Activated naive CD4-positive, alpha-beta T cell treated with anti-CD3 and anti-CD28 coated beads, Interleukin-2, amount 10 ng/mL, durations not matched to agents 7 days and 5 days (primary cell): ENCODE measurements around the gene ITPRID1.

ENCODE experiments used
- CTCF ChIA-PET: fragments of 350-600 bp; sonication (Branson Sonifier 250); formaldehyde crosslinking; loops from one replicate; lab custom pipeline; 2021; ENCODE audit warnings: antibody characterized with exemption; lab: Charles Lee
- DNase-seq: peaks from one replicate; pipeline ENCODE4 v3.0.0-alpha.2; 2020
- H3K27ac Mint-ChIP-seq: one replicate; pipeline ENCODE4 v1.8.0; 2021; ENCODE audit warnings: mild to moderate bottlenecking, moderate library complexity, mixed read lengths
- H3K27me3 Mint-ChIP-seq: one replicate; pipeline ENCODE4 v1.8.0; 2021; ENCODE audit warnings: mild to moderate bottlenecking, mixed read lengths
- H3K36me3 Mint-ChIP-seq: one replicate; pipeline ENCODE4 v1.8.0; 2021; ENCODE audit warnings: mixed read lengths
- H3K4me1 Mint-ChIP-seq: one replicate; pipeline ENCODE4 v1.8.0; 2021; ENCODE audit warnings: mixed read lengths
- H3K4me3 Mint-ChIP-seq: one replicate; pipeline ENCODE4 v1.8.0; 2021; ENCODE audit warnings: mild to moderate bottlenecking, moderate library complexity, mixed read lengths
- H3K9me3 Mint-ChIP-seq: one replicate; pipeline ENCODE4 v1.8.0; 2021; ENCODE audit warnings: mixed read lengths

Gene ITPRID1

DNA sequence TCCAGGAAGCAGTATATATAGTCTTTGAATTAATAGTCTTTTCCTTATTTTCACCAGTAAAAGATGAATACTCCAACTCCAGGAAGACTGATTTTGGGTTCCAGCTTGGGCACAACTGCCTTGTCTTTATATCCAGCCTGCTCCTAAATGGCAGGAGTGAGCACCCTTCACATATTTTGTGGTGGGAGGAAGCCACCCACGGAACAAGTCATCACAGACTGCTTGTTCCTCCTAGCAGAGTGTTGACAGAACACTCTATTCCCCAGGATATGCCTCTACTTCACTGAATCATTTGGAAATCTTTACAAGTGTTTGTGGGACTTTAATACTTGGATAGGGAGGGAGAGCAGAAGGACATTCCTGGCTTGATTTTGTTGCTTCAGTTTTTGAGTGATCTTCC is 31.7 kb downstream of the ITPRID1 start:
- H3K4me1 Mint-ChIP-seq, result no peaks in the 10 kb centered on the region

DNA sequence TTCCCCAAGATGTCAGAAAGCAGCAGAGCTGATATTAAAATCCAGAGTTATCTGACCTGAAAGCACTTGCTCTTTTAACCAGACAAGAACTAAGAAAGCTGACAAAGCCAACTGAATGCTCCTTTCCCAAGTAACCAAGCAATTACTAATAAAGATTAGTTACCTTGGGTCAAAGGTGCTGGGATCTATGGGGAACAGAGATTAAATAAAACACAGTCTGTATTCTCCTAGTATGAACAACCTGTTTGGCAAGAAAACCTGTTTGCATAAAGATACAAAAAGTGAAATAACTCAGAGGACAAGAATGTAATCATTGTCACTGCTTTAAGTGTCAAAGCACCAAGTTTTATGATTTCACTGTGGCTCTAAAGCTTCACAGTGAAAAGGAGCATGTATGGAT is 35.7 kb downstream of the ITPRID1 start:
- no peak overlapping the region for H3K27ac Mint-ChIP-seq
- no peaks in the 10 kb centered on the region for H3K4me1 Mint-ChIP-seq
- CTCF ChIA-PET, result no interaction called here
- H3K4me3 Mint-ChIP-seq, result no peak overlapping the region
- H3K27me3 Mint-ChIP-seq, result no peaks in the 10 kb centered on the region
- H3K36me3 Mint-ChIP-seq, result no peaks in the 10 kb centered on the region
- no peak for DNase-seq
- H3K9me3 Mint-ChIP-seq, result no peaks in the 10 kb centered on the region

More for the DNA sequence above, 31.7 kb downstream of the ITPRID1 start:
- Mint-ChIP-seq H3K36me3 (no peaks in the 10 kb centered on the region), H3K27me3 (no peaks in the 10 kb centered on the region), H3K27ac (no peak overlapping the region), H3K4me3 (no peak overlapping the region), H3K9me3 (no peaks in the 10 kb centered on the region)
- CTCF ChIA-PET, result no interaction called here
- no peak for DNase-seq

DNA sequence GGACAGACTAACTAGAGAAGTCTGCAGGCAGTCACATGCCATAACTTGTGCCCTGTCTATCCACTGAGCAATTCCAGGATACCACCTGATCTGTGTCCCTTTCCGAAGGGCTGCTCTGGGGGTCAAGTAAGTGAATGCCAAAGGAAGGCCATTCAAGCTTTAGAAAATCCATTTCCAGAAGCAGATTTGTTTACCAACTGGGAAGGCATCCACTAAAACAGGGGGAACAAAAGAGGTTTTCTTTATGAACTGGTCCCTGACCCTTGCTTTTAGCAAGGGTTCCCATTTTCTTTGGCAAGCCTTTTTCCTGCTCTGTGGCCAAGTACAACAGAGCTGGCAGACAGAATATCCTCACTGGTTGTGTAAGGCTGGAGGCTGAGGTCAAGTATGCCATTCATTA is 36.5 kb downstream of the ITPRID1 start:
- no peaks in the 10 kb centered on the region for H3K9me3 Mint-ChIP-seq
- no peaks in the 10 kb centered on the region for H3K4me1 Mint-ChIP-seq
- no peaks in the 10 kb centered on the region for H3K27me3 Mint-ChIP-seq
- CTCF ChIA-PET, result no interaction called here
- no peak overlapping the region for H3K4me3 Mint-ChIP-seq
- no peak for DNase-seq
- H3K36me3 Mint-ChIP-seq, result no peaks in the 10 kb centered on the region
- H3K27ac Mint-ChIP-seq, result no peak overlapping the region

DNA sequence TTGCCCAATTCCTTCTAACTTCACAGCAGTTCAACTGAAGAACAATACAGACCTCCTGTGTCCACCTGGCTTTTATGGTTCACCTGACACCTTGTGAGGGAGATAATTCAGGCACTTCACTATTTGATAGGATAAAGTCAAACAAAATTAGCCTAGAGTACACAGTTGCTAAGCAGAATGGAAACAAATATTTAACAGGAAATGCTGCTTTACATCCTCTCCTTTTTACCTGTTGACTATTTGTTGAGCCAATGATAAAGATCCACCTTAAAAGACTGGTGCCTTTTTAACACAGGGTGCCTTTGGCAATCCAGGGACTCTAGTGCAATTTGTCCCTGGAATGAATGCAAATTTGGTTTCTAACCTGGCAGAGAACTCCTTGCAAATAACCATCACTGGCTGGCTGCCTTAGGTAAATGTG is 39.8 kb downstream of the ITPRID1 start:
- H3K4me1 Mint-ChIP-seq, result no peaks in the 10 kb centered on the region
- no peaks in the 10 kb centered on the region for H3K36me3 Mint-ChIP-seq
- no peak overlapping the region for H3K4me3 Mint-ChIP-seq
- H3K9me3 Mint-ChIP-seq, result no peaks in the 10 kb centered on the region
- DNase-seq, result no peak
- CTCF ChIA-PET, result no interaction called here
- no peaks in the 10 kb centered on the region for H3K27me3 Mint-ChIP-seq
- no peak overlapping the region for H3K27ac Mint-ChIP-seq

DNA sequence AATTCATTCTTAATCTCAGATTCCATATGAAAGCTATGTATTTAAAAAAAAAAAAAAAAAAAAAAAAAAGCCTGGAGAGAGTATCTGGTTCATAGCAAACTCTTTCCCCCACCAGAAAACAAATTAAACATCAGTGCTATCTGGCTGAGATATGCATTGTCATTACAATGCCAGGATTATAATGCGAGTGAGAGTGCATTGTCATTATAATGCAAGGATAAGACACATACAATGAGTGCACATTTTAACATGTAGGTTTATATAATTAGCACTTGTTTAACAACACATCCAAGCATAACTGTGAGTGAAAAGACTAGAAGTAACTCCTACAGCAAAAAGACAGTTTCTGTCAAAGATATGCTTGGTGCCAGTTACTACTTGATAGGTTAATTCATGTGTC is 48.1 kb downstream of the ITPRID1 start:
- H3K27ac Mint-ChIP-seq, result no peak overlapping the region
- H3K36me3 Mint-ChIP-seq, result no peaks in the 10 kb centered on the region
- no peaks in the 10 kb centered on the region for H3K4me1 Mint-ChIP-seq
- no peaks in the 10 kb centered on the region for H3K9me3 Mint-ChIP-seq
- DNase-seq, result no peak
- CTCF ChIA-PET, result no interaction called here
- H3K27me3 Mint-ChIP-seq, result no peaks in the 10 kb centered on the region
- H3K4me3 Mint-ChIP-seq, result no peak overlapping the region

DNA sequence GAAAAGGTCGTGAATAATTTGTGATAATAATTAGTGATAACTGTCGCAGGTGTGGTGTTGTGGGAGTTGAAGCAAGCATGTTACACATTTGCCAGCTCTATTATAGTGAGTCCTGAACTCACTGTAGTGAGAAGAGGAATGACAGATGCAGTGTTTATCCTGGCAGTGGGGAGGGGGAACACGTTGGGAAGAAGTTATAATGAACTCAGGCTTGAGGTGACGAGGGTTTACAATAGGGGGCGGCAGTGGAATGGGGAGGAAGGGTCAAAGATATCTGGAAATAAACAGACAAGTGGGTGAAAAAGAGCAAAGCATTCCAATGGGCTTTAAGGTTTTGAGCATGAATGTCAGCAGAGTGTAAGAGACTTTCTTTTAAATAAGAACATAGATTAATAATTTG is 49.6 kb downstream of the ITPRID1 start:
- CTCF ChIA-PET, result no interaction called here
- Mint-ChIP-seq H3K4me1 (no peaks in the 10 kb centered on the region), H3K36me3 (no peaks in the 10 kb centered on the region), H3K4me3 (no peak overlapping the region), H3K27me3 (no peaks in the 10 kb centered on the region), H3K27ac (no peak overlapping the region), H3K9me3 (no peaks in the 10 kb centered on the region)
- no peak for DNase-seq

DNA sequence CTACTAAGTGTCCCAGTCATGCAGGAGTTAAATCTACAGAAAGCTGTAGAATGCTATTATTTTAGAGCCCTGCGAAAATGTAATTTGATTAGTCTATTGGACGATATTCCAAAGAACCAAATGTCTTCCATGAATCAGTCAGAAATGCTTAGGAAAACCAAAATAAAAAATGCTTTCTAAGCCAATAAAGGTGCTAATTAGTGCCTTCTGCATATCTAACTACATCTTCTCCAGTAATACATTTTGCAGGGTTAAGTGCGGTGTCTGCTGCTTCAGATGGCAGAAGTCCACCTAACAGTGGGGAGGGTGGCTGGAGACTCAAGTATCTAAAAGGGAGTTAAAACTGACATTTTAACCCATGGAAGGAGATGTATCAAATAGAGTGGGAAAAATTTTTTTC is 50.1 kb downstream of the ITPRID1 start:
- H3K27ac Mint-ChIP-seq, result no peak overlapping the region
- DNase-seq, result no peak
- CTCF ChIA-PET, result no interaction called here
- H3K4me1 Mint-ChIP-seq, result no peaks in the 10 kb centered on the region
- H3K27me3 Mint-ChIP-seq, result no peaks in the 10 kb centered on the region
- no peak overlapping the region for H3K4me3 Mint-ChIP-seq
- no peaks in the 10 kb centered on the region for H3K36me3 Mint-ChIP-seq
- no peaks in the 10 kb centered on the region for H3K9me3 Mint-ChIP-seq

DNA sequence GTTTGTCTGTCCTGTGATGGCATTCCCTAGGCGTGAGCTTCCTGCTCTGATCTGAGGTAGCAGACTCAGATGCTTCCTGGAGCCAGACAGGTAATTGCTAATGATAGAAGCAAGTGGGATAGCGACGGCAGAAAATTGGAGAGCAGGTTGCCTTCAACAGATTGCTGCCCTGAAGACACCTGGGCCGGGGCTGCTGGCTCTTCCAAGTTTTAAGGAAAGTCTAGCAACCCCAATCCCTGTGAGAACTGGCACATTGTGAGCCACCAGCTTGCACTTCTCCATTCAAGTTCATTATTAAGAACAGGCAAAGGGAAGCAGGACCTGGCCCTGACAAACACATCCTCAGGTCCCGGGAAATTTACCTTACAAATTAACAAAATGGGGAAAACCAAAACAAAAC is 50.8 kb downstream of the ITPRID1 start:
- no peaks in the 10 kb centered on the region for H3K4me1 Mint-ChIP-seq
- no peak overlapping the region for H3K27ac Mint-ChIP-seq
- H3K36me3 Mint-ChIP-seq, result no peaks in the 10 kb centered on the region
- CTCF ChIA-PET, result no interaction called here
- DNase-seq, result no peak
- no peaks in the 10 kb centered on the region for H3K9me3 Mint-ChIP-seq
- H3K4me3 Mint-ChIP-seq, result no peak overlapping the region
- H3K27me3 Mint-ChIP-seq, result no peaks in the 10 kb centered on the region

DNA sequence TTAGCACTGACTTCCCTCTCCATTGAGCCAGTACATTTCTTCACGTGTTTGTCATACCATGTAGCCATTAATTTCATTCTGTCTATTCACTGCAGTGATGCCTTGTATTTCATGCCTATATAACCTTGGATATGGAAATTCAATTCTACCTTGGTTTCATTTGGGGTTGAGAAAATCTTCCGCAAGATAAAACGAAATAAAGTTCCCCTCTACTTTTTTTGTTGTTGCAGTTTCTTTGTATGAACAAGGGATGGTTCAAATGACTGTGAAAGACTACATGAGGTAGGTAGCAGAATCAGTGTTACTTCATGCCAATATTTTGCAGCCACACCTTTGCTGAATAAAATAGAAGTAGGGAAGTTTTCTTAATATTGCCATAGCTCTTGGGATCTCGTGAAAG is 55.6 kb downstream of the ITPRID1 start:
- no peak for DNase-seq
- CTCF ChIA-PET, result no interaction called here

DNA sequence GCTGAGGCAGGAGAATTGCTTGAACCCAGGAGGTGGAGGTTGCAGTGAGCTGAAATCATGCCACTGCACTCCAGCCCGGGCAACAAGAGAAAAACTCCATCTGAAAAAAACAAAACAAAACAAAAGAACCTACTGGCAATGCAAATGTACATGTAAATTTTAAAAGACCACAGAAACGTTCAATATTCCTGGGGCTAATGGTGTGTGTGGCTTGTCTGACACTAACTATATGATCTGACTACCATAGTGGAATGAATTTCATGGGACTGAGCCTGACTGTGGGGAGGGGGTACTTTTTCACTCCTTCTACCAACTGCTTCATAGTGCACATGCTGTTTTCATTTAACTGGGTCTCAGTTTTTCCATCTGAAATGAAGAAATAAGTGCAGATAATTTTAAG is 69.6 kb downstream of the ITPRID1 start:
- Mint-ChIP-seq H3K27ac (no peak overlapping the region), H3K4me3 (no peak overlapping the region), H3K4me1 (no peaks in the 10 kb centered on the region), H3K36me3 (no peaks in the 10 kb centered on the region), H3K9me3 (peaks cover 3% of the 10 kb centered on the region), H3K27me3 (no peaks in the 10 kb centered on the region)
- CTCF ChIA-PET, result no interaction called here
- no peak for DNase-seq

More for the DNA sequence above, 55.6 kb downstream of the ITPRID1 start:
- H3K27me3 Mint-ChIP-seq, result no peaks in the 10 kb centered on the region
- no peaks in the 10 kb centered on the region for H3K4me1 Mint-ChIP-seq
- no peaks in the 10 kb centered on the region for H3K36me3 Mint-ChIP-seq
- no peak overlapping the region for H3K4me3 Mint-ChIP-seq
- no peaks in the 10 kb centered on the region for H3K9me3 Mint-ChIP-seq
- H3K27ac Mint-ChIP-seq, result no peak overlapping the region

DNA sequence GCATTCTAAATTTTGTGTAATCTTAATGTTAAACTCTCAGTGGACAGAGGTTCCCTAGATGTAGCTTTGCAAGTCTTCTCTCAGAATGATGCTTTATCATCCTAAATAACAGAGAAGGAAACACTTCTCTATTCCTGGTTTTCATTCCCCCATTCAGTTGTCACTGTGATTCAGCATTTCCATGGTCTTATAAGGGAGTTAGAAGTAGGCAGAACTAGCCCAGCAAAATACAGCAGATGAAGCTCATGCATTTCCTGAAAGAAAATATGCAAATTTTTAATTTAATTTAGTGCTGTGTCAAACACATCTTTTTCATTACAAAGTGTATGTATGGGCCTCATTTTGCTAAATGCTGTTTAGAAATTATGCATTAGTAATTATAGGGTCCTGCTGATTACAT is 70.1 kb downstream of the ITPRID1 start:
- Mint-ChIP-seq H3K36me3 (no peaks in the 10 kb centered on the region), H3K9me3 (peaks cover 3% of the 10 kb centered on the region), H3K4me1 (no peaks in the 10 kb centered on the region), H3K27me3 (no peaks in the 10 kb centered on the region), H3K27ac (no peak overlapping the region), H3K4me3 (no peak overlapping the region)
- no peak for DNase-seq
- CTCF ChIA-PET, result no interaction called here

DNA sequence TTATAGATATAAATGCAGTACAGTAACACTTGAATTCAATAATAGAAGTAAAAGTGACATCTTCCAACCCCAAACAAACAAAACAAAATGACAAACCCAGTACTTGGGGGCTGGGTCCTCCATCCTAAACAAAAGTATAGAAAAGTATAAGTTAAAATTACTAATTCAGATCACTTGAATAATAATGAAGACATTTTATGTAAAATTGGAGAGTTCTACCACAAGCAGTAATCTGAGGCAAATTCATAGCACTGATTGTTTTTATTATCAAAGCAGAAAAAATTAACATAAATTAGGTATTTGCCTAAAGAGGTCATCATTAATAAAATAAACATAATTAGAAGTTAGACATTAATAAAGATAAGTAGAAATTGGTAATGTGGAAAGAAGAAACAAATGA is 81.5 kb downstream of the ITPRID1 start:
- Mint-ChIP-seq H3K4me3 (no peak overlapping the region), H3K27ac (no peak overlapping the region), H3K27me3 (no peaks in the 10 kb centered on the region), H3K36me3 (no peaks in the 10 kb centered on the region), H3K9me3 (no peaks in the 10 kb centered on the region), H3K4me1 (no peaks in the 10 kb centered on the region)
- CTCF ChIA-PET, result no interaction called here
- DNase-seq, result no peak

DNA sequence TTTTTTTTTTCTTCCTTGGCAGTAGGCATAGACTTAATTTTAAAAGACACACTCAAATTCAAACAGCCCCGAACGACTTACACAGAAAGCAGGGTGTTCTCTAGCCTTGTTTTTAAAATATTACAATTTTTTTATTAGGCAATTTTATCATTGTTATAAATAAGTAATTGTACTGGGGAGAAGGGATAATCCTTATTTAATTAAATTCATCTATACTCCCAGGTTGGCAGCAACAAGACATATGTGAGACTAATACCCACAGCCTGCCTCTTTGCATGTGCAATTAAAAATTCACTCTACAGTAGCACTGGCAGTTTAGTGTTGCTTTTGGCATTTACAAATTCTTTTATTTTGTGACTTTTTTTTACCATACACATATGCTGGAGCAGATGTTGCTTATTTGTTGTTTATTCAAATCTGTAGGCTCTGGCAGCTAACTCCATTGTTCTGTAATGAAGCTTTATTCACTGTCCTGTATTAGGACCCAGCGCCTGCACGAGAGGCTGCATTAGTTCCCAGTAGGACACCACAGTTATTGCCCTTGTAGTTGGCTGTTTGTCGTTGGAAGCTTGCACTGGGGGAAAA is 88.2 kb downstream of the ITPRID1 start:
- no peak overlapping the region for H3K27ac Mint-ChIP-seq
- H3K4me1 Mint-ChIP-seq, result no peaks in the 10 kb centered on the region
- CTCF ChIA-PET, result no interaction called here
- no peaks in the 10 kb centered on the region for H3K27me3 Mint-ChIP-seq
- H3K4me3 Mint-ChIP-seq, result no peak overlapping the region
- H3K36me3 Mint-ChIP-seq, result no peaks in the 10 kb centered on the region
- H3K9me3 Mint-ChIP-seq, result peaks cover 14% of the 10 kb centered on the region
- DNase-seq, result no peak

DNA sequence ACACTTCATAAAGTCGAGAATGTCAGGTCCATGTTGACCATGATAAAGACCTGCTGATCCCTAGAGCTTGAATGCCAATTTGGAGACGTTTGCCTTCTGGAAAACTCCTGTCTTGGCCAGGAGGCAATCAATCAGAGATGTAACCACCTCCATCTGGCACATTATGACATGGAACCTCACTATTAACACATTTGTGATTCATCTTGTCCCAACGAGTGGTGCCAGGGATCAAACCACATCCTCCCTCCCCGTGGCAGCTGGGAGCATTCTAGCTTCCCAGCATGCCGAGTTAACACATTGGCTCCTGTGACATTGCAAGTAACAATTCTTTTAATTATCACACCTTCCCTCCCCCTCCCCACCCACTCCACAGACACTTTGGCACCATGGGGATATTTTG is 89.2 kb downstream of the ITPRID1 start:
- CTCF ChIA-PET, result no interaction called here
- DNase-seq, result no peak
- Mint-ChIP-seq H3K27ac (no peak overlapping the region), H3K4me1 (no peaks in the 10 kb centered on the region), H3K4me3 (no peak overlapping the region), H3K27me3 (no peaks in the 10 kb centered on the region), H3K36me3 (no peaks in the 10 kb centered on the region), H3K9me3 (peaks cover 14% of the 10 kb centered on the region)

DNA sequence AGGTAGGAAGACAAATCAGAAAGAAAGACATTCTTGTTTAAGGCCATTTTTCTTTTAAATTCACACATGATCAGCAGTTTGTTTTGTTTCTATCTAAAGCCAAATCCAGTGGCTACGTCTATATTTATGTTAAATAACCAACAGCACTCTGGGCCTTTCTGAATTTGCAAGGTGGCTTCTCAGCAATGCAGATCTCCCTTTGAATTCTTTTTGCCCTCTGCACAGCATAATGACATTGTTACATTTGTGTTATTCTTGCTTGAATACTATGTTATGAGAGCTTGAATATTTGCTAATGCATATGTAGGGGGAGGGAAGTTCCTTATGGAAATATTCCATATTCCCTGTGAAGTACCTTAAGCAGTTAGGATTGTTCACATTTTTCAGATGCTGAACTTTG is 99.7 kb downstream of the ITPRID1 start:
- H3K4me1 Mint-ChIP-seq, result no peaks in the 10 kb centered on the region
- H3K9me3 Mint-ChIP-seq, result peaks cover 4% of the 10 kb centered on the region
- no peak overlapping the region for H3K27ac Mint-ChIP-seq
- H3K4me3 Mint-ChIP-seq, result no peak overlapping the region
- CTCF ChIA-PET, result no interaction called here
- no peaks in the 10 kb centered on the region for H3K36me3 Mint-ChIP-seq
- DNase-seq, result no peak
- no peaks in the 10 kb centered on the region for H3K27me3 Mint-ChIP-seq

DNA sequence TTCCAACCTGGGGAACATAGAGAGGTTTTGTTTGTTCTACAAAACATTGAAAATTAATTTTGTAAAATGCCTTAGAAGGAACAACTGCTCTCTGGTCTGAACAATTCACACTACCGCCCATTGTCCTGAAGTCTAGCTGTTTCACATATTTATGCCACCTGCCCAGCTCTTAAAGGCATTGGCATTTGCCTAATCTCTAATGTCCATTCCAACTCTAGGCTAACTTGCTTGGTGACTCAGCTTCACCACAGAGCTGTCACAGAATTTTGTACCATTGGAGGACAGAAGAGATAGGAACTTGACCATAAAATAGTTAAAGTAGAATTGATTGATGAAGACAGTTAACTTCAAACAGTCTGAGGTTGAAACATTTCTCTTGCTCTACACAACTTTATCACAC is 119.6 kb downstream of the ITPRID1 start:
- DNase-seq, result no peak
- Mint-ChIP-seq H3K4me3 (no peak overlapping the region), H3K27me3 (no peaks in the 10 kb centered on the region), H3K27ac (peak overlapping the region; percentile 34), H3K9me3 (no peaks in the 10 kb centered on the region), H3K36me3 (no peaks in the 10 kb centered on the region), H3K4me1 (no peaks in the 10 kb centered on the region)
- CTCF ChIA-PET, result interaction anchor here (2.2 kb wide), 1 partner anchor 499 kb away, joined by 5 read pairs; no protein-coding TSS in a partner anchor
